Mucosa of descending colon (tissue), 3 donors: ENCODE data around the gene RFX4. TPM values are rescaled to one million over a fixed set of nuclear protein-coding genes. Genes with fewer than 3 reads are reported as not detected.

Experiments
- ATAC-seq: fragments of 200-7000 bp; cut with Tn5 transposase; one replicate; pipeline ENCODE4 v1.9.1; 2020; ENCODE audit warnings: mild to moderate bottlenecking, moderate library complexity
- DNase-seq, 3 donors: peaks; one replicate each; pipeline ENCODE4 v3.0.0-alpha.2; 2020
- H3K36me3 ChIP-seq: fragments of 200-600 bp; one replicate; pipeline ENCODE4 v1.8.0; 2021; ENCODE audit warnings: low read depth, mild to moderate bottlenecking
- H3K4me1 ChIP-seq: fragments of 200-600 bp; one replicate; pipeline ENCODE4 v1.8.0; 2021; ENCODE audit warnings: low read depth, mild to moderate bottlenecking
- H3K4me3 ChIP-seq: fragments of 200-600 bp; one replicate; pipeline ENCODE4 v1.8.0; 2021; ENCODE audit warnings: mild to moderate bottlenecking
- H3K9me3 ChIP-seq: fragments of 200-600 bp; one replicate; pipeline ENCODE4 v1.8.0; 2021; ENCODE audit warnings: mild to moderate bottlenecking
- intact Hi-C, 2 donors: fragments of 100-400 bp; cut with DNase I in 1 of 2; cut with micrococcal nuclease in 1 of 2; formaldehyde crosslinking; loops; one replicate each; pipeline versions ENCODE4 v1.11.0 to v1.11.1; 2022; cut with DNase I, micrococcal nuclease
- total RNA-seq, 3 donors: library from RNA; stranded (reverse); fragmentation: NEBNext Ultra II Directional in 2 of 3; extraction: Animal tissue kit (Norgen Biotek cat#: 25700) in 2 of 3; gene quantifications; one replicate each; pipeline versions ENCODE4 v1.2.1 to v1.2.4, GENCODE V29; 2021 to 2023
- TF ChIP-seq, protein P1 (sequence below): fragments of 200-600 bp; IDR thresholded peaks from one replicate; pipeline ENCODE4 v1.8.0; 2022; ENCODE audit warnings: antibody characterized with exemption, mild to moderate bottlenecking
- donor health status: DM: no; HTN: no; CAD: no; lungs with moderate emphysema.
- donor health status: DM: no; HTN: no; CAD: no.
- donor health status: DM: no; HTN: yes; CAD: no.

The RFX4 gene
- total RNA-seq, 3 donors from 2014 or later, result not detected

DNA sequence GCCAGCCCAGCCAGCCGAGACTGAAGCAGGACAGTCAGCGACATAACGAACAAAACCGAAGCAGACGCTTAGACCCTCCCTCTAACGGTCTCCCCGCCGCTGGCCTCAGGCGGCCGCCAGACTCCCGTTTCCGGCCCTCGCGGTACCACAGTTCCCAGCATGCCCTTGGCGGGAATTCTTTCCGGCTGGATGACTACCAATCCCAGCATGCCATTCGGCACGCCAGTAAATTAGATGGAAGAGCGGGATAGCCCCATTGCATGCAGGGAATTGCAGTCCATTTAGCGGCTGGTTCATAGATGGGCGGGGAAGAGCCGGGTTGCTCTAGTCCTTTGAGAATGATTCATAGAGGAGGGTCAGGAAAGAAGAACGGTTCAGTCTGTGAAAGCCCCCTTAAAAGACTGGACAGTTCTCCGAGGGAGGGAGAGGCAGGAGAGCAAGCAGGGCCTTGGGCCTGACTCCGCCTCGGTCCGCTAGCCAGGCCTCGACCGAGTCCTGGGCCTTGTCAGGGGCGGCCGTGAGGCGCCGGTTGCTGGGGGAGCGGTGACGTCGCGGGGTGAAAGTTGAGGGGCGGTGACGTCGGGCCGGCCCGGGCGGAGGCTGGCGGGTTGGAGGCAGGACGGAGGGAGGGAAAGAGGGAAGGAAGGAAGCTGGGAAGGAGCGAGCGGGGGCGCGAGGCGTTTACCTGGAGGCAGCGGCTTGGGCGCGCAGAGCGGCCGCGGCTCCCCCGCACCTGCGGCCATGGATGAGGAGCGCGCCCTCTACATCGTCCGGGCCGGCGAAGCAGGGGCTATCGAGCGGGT, 191.4 kb downstream of the RFX4 start, which contains the start of gene RIC8B:
Gene RIC8B (plus strand): TSS at position 678 of the 803 bp plus-strand sequence. CDS start 64 bp downstream, at position 742.
- TF ChIP-seq, protein P1, sequence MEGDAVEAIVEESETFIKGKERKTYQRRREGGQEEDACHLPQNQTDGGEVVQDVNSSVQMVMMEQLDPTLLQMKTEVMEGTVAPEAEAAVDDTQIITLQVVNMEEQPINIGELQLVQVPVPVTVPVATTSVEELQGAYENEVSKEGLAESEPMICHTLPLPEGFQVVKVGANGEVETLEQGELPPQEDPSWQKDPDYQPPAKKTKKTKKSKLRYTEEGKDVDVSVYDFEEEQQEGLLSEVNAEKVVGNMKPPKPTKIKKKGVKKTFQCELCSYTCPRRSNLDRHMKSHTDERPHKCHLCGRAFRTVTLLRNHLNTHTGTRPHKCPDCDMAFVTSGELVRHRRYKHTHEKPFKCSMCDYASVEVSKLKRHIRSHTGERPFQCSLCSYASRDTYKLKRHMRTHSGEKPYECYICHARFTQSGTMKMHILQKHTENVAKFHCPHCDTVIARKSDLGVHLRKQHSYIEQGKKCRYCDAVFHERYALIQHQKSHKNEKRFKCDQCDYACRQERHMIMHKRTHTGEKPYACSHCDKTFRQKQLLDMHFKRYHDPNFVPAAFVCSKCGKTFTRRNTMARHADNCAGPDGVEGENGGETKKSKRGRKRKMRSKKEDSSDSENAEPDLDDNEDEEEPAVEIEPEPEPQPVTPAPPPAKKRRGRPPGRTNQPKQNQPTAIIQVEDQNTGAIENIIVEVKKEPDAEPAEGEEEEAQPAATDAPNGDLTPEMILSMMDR, result no peak
- peak; percentile 95 to 98 (median 97) for DNase-seq
- Histone ChIP-seq H3K4me3 (peak within 1 kb of the TSS; percentile 73), H3K36me3 (no peaks in the 10 kb centered on the region), H3K4me1 (peaks cover 12% of the 10 kb centered on the region), H3K9me3 (no peaks in the 10 kb centered on the region)
- ATAC-seq, result peak; percentile 95
- intact Hi-C loops, result no loop called here

GRCh38 chr12:106774808-106775524, 192.2 kb downstream of the RFX4 start:
- DNase-seq (no peak), ATAC-seq (peak; percentile 1)
- Histone ChIP-seq H3K4me3 (peak overlapping the region; percentile 73), H3K4me1 (peaks cover 12% of the 10 kb centered on the region), H3K9me3 (no peaks in the 10 kb centered on the region), H3K36me3 (no peaks in the 10 kb centered on the region)
- intact Hi-C loops, result no loop called here
- TF ChIP-seq, protein P1, result no peak

DNA sequence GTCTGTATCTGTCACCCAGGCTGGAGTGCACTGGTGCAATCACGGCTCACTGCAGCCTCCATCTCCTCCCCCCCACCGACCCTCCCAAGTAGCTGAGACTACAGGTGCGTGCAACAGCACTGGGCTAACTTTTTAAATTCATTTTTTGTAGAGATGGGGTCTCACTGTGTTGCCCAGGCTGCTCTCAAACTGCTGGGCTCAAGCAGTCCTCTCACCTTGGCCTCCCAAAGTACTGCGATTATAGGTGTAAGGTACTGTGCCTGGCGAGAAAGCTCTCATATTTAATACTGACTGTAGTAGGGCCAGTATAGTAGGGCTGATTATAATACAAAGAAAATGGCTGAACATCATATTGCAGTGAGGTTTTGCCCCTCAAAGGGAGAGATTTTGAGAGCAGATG, 194.1 kb downstream of the RFX4 start:
- H3K4me1 ChIP-seq, result peaks cover 12% of the 10 kb centered on the region
- TF ChIP-seq, protein P1, result no peak

DNA sequence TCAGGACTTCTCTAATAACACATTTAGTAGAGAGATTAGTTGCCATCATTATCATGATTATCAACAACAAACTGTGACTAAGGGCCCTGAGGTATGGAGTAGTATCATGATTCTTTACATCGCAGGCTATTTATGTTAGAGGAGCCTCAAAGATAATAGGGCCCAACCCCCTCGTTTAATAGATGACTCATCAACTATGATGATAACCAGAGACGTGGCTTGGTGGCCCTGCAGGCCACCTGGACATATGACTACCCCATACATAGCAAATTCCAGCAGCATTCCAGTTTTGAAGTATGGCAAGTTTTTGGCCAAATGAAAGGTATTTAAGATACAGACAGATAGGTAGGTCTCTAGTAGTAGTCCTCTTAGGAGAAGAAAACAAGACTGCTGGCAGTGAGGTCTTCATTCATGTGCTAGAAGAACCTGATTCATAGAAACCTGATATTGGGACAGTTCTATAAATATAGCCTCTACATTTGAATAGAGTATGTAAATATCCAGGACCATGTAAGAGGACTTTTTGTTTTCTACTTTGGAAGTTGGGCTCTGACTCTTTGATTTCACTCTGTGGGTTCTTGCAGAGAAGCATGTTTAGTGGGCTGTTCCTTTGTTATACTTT, 197.3 kb downstream of the RFX4 start:
- Histone ChIP-seq H3K9me3 (no peaks in the 10 kb centered on the region), H3K36me3 (no peaks in the 10 kb centered on the region), H3K4me1 (peaks cover 9% of the 10 kb centered on the region), H3K4me3 (no peak overlapping the region)
- intact Hi-C loops, result no loop called here
- DNase-seq (no peak), ATAC-seq (peak; percentile 36)
- TF ChIP-seq, protein P1, result no peak

More for the DNA sequence above, 194.1 kb downstream of the RFX4 start:
- H3K9me3 ChIP-seq, result no peaks in the 10 kb centered on the region
- no peaks in the 10 kb centered on the region for H3K36me3 ChIP-seq
- DNase-seq (no peak), ATAC-seq (no peak)
- intact Hi-C loops, result no loop called here
- H3K4me3 ChIP-seq, result no peak overlapping the region

DNA sequence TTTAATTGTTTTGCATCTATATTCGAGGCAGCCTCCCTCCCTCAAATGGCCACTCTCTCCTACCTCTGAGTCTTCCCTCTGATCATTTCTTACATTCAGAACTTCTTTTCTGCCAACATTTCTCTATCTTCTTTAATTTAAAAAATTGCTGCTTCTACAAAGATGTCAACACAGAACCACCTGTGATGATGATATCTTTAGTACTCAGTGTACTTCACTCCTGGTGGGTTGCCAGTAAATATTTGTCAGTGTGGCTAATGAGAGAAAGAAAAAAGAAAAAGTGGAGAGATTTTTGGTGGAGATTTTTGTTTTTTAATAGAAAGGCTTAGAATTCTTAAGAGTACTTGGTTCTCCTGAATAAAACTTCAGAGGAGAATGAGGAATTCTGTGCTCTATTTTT, 199.8 kb downstream of the RFX4 start:
- ATAC-seq (no peak), DNase-seq (no peak)
- Histone ChIP-seq H3K9me3 (no peaks in the 10 kb centered on the region), H3K4me1 (no peaks in the 10 kb centered on the region), H3K4me3 (no peak overlapping the region), H3K36me3 (no peaks in the 10 kb centered on the region)
- TF ChIP-seq, protein P1, result no peak
- intact Hi-C loops, result no loop called here
